Panc1 (cell line): ENCODE results near the gene SECISBP2.

Source experiments
- SIN3A ChIP-seq: IDR thresholded peaks from 2 replicates; pipeline ENCODE4 v1.6.1; 2012; ENCODE audit warnings: low read depth, mild to moderate bottlenecking, low read length, moderate library complexity, borderline replicate concordance; ENCODE audit not compliant: insufficient read depth
- TF ChIP-seq, protein P1 (sequence below): fragments of 450-650 bp; IDR thresholded peaks from 2 replicates; pipeline ENCODE4 v1.5.1; 2017; ENCODE audit warnings: mild to moderate bottlenecking

DNA sequence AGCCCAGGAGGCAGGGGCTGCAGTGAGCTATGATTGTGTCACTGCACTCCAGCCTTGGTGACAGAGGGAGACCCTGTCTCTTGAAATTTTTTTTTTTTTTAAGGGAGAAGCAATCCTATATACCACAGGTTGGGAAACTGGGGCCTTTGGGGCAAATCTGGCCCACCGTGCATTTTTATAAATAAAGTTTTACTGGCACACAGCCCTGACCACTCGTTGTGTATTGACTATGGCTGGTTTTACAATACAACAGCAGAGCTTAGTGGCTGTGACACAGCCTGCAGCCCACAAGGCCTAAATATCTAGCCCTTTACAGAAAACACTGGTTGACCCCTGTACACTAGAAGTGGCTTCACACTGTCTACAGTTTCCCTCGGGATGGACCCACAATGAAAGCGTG lies 58.0 kb downstream of the SECISBP2 start:
- TF ChIP-seq, protein P1, sequence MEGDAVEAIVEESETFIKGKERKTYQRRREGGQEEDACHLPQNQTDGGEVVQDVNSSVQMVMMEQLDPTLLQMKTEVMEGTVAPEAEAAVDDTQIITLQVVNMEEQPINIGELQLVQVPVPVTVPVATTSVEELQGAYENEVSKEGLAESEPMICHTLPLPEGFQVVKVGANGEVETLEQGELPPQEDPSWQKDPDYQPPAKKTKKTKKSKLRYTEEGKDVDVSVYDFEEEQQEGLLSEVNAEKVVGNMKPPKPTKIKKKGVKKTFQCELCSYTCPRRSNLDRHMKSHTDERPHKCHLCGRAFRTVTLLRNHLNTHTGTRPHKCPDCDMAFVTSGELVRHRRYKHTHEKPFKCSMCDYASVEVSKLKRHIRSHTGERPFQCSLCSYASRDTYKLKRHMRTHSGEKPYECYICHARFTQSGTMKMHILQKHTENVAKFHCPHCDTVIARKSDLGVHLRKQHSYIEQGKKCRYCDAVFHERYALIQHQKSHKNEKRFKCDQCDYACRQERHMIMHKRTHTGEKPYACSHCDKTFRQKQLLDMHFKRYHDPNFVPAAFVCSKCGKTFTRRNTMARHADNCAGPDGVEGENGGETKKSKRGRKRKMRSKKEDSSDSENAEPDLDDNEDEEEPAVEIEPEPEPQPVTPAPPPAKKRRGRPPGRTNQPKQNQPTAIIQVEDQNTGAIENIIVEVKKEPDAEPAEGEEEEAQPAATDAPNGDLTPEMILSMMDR = no peak
- TF ChIP-seq SIN3A = no peak
